Duodenal mucosa (tissue), 2 donors: Measurements from ENCODE around the gene INSYN2A.

Source experiments
- H3K27ac ChIP-seq: one replicate; pipeline ENCODE4 v1.7.0; 2013; ENCODE audit warnings: low read depth, low read length
- H3K27me3 ChIP-seq, 2 donors: one replicate each; pipeline ENCODE4 v1.7.0; 2013; ENCODE audit warnings: low read length in 2 of 2, control low read depth in 1 of 2; ENCODE audit not compliant: insufficient read depth in 2 of 2, control insufficient read depth in 1 of 2
- H3K36me3 ChIP-seq, 2 donors: one replicate each; pipeline ENCODE4 v1.7.0; 2013; ENCODE audit warnings: low read length in 2 of 2, control low read depth in 1 of 2; ENCODE audit not compliant: insufficient read depth in 2 of 2, control insufficient read depth in 1 of 2
- H3K4me1 ChIP-seq, 2 donors: one replicate each; pipeline ENCODE4 v1.7.0; 2013; ENCODE audit warnings: low read length in 2 of 2, control low read depth in 1 of 2; ENCODE audit not compliant: insufficient read depth in 2 of 2, control insufficient read depth in 1 of 2
- H3K4me3 ChIP-seq, 2 donors: one replicate each; pipeline ENCODE4 v1.7.0; 2013; ENCODE audit warnings: low read length in 2 of 2, low read depth in 1 of 2
- H3K9ac ChIP-seq, 2 donors: one replicate each; pipeline ENCODE4 v1.7.0; 2013; ENCODE audit warnings: low read length in 2 of 2, low read depth in 1 of 2
- H3K9me3 ChIP-seq, 2 donors: one replicate each; pipeline ENCODE4 v1.7.0; 2013; ENCODE audit warnings: low read length in 2 of 2, control low read depth in 1 of 2; ENCODE audit not compliant: control insufficient read depth in 1 of 2

Gene INSYN2A

DNA sequence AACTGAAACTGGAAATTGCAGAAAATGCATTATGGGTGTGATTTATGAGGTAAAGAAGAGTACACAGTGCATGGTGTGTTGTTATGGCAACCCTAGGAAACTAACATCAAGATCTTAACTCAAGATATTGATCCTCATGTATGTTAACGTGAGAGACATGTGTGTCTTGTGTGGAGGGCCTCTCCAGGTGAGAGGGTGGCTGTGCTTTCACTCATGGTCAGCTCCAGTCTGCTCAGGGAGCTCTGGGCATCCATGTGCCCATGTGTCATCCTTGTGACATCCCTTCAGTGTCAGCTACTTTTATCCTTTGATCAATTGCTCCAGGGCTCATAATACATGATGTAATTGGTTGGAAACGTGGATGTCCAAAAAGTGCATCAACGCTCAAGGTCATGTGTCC lies 24.9 kb upstream of the INSYN2A start:
- Histone ChIP-seq H3K4me3 (no peak overlapping the region), H3K4me1 (no peaks in the 10 kb centered on the region), H3K27me3 (no peaks in the 10 kb centered on the region), H3K36me3 (no peaks in the 10 kb centered on the region), H3K27ac (no peak overlapping the region), H3K9me3 (no peaks in the 10 kb centered on the region), H3K9ac (no peak overlapping the region)

DNA sequence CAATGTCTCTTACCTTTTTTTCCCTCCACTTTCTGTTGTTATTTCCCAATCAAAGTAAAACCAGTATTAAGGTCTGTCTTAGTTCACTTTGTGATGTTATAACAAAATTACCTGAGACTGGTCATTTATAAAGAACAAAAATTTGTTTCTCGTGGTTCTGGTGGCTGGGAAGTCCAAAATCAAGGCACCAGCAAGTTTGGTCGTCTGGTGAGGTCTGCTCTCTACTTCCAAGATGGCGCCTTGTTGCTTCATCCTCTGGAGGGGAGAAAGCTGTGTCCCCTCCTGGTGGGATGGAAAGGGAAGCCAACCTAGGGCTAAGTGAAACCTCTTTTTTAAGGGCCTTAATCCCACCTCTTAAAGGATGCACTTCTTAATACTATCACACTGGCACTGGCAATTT lies 22.3 kb upstream of the INSYN2A start:
- Histone ChIP-seq H3K27ac (no peak overlapping the region), H3K4me3 (no peak overlapping the region), H3K4me1 (no peaks in the 10 kb centered on the region), H3K27me3 (no peaks in the 10 kb centered on the region), H3K36me3 (no peaks in the 10 kb centered on the region), H3K9me3 (no peaks in the 10 kb centered on the region), H3K9ac (no peak overlapping the region)

DNA sequence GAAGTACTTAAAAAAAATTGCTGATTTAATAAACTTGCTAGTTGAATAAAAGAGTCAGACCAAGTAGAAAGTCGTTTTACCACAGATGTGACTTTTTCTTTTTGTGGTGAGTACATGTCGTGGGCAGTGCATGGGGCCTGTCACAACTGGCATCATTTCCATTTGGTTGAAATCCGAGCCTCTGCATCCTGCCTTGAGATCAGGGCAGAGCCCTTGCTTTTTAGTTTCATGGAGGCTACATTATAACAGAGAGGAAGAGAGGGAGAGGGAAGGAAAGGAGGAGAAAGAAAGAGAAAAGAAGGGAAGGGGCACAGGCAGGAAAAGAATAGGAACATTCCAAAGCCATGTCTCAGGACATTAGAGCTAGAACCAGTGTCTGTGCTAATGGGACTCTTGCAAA lies 20.4 kb upstream of the INSYN2A start:
- Histone ChIP-seq H3K9me3 (no peaks in the 10 kb centered on the region), H3K4me1 (no peaks in the 10 kb centered on the region), H3K4me3 (no peak overlapping the region), H3K27ac (no peak overlapping the region), H3K9ac (no peak overlapping the region), H3K27me3 (no peaks in the 10 kb centered on the region), H3K36me3 (no peaks in the 10 kb centered on the region)

DNA sequence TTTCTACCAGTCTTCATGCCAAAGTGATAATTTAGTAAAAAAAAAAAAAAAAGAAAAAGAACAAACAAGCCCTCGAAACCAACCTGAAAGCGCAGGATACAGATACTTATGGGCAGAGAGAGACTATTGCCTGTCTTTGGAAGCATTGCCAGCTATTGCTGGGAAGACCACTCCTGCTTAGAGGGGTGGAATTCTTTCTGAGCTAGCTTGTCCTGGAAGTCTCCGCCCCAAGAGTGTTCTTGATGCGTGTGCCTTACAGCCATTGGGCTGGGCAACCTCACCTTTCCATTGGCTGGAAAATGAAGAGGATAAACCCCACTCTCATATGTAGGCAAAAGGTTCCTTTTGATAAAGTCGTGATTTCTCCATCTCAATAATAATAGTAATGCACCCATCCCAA lies 19.9 kb upstream of the INSYN2A start:
- H3K9ac ChIP-seq = no peak overlapping the region
- no peaks in the 10 kb centered on the region for H3K9me3 ChIP-seq
- no peaks in the 10 kb centered on the region for H3K4me1 ChIP-seq
- H3K36me3 ChIP-seq = no peaks in the 10 kb centered on the region
- no peak overlapping the region for H3K27ac ChIP-seq
- H3K4me3 ChIP-seq = no peak overlapping the region
- H3K27me3 ChIP-seq = no peaks in the 10 kb centered on the region

DNA sequence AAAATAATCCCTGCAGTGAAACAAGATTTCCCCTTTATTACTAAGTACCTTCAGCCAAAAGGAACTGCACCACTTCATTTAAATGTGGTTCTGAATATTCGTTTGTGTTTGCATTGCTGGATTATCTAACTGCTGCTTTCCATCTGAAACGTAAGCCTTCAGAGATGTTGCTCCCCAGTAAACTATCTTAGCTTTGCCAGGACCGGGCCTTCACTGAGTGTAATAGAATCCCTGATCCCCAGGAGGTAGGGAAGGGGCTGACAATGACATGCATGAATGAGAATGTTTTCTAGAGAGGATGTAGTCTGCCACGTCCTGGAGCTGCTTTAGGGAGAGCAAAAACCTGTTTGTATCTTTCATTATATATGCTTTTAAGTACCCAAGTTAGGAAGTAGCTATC lies 19.5 kb upstream of the INSYN2A start:
- Histone ChIP-seq H3K9ac (no peak overlapping the region), H3K4me1 (no peaks in the 10 kb centered on the region), H3K27ac (no peak overlapping the region), H3K4me3 (no peak overlapping the region), H3K27me3 (no peaks in the 10 kb centered on the region), H3K9me3 (no peaks in the 10 kb centered on the region), H3K36me3 (no peaks in the 10 kb centered on the region)

DNA sequence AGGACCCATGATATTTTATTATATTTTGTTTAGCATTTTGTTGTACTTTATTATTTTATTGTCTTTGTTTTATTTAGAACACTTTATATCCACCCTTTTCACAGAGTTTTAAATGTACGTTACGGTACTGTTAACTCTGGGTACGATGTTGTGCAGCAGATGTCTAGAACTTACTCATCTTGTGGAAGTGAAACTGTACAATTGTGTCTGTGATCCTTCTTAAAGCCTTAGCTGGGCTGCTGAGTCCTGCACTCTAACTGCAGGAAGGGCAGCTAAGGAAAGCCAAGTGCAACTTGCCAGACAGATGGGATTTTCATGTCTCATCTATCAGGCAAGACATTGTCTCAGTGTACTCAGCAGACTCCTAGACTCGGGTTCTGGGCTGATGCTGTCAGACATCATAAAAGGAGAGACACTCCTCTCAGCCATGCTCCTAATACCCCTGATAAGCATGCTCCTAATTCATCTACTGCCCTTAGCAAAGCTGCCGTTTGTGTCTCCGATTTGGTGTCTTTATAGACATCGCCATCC lies 14.6 kb upstream of the INSYN2A start:
- H3K27me3 ChIP-seq = no peaks in the 10 kb centered on the region
- H3K36me3 ChIP-seq = no peaks in the 10 kb centered on the region
- H3K9ac ChIP-seq = no peak overlapping the region
- no peak overlapping the region for H3K27ac ChIP-seq
- H3K4me3 ChIP-seq = no peak overlapping the region
- no peaks in the 10 kb centered on the region for H3K4me1 ChIP-seq
- no peaks in the 10 kb centered on the region for H3K9me3 ChIP-seq

DNA sequence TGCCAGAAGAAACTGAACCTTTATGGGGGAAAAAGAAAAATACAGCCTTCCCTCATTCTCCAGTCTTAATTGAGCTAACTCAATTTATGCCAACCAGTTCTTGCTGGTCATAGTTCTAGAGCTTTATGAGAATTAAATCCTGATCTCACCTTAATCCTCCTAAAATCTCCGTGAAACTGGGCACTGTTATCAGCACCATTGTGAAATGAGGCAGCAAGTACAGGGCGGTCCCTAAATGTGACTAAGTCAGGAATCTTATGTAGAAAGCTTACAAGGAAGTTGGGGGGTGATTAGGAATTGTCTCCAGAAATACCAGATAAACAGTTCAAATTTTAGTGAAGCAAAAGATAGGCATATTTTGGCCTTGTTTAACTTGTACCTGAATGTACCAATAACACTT lies 10.7 kb upstream of the INSYN2A start:
- H3K9me3 ChIP-seq = no peaks in the 10 kb centered on the region
- no peak overlapping the region for H3K4me3 ChIP-seq
- H3K9ac ChIP-seq = no peak overlapping the region
- H3K36me3 ChIP-seq = no peaks in the 10 kb centered on the region
- no peak overlapping the region for H3K27ac ChIP-seq
- H3K4me1 ChIP-seq = no peaks in the 10 kb centered on the region
- H3K27me3 ChIP-seq = no peaks in the 10 kb centered on the region

DNA sequence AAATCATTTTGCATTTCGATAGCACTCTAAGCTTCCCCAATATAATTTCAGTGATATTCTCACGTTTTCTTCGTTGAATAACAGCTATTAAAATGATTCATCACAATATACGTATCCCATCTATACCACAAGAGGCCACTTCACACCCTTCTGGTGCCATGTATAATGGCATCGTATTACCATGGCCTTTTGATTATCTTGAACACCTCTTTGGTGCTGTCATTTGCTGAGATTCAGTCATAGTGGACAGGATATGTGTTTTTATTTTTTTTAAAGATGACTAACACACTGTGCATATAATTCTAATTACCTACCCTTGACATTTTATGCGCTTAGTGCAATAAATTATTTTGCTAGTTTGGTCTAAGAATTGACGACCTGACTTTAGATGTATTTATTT lies 6.7 kb upstream of the INSYN2A start:
- no peaks in the 10 kb centered on the region for H3K4me1 ChIP-seq
- H3K9me3 ChIP-seq = no peaks in the 10 kb centered on the region
- no peaks in the 10 kb centered on the region for H3K36me3 ChIP-seq
- no peak overlapping the region for H3K27ac ChIP-seq
- no peaks in the 10 kb centered on the region for H3K27me3 ChIP-seq
- H3K4me3 ChIP-seq = no peak overlapping the region
- no peak overlapping the region for H3K9ac ChIP-seq

DNA sequence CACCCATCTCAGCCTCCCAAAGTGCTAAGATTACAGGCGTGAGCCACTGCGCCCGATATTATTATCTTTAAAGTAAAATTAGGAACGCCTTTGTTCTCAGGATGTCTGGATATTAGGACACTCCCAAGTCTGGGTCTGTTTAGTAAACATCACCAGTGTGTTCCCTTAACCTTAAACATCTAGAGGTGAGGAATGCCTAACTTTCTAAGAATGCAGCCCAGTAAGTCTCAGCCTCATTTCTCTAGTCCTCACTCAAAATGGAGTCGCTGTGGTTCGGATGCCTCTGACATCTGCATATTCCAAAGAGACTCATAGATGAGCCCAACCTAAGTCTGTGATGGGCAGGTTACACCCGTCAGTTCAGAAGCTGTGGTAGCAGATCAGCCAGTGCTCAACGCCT lies 4.3 kb upstream of the INSYN2A start:
- no peak overlapping the region for H3K9ac ChIP-seq
- H3K9me3 ChIP-seq = no peaks in the 10 kb centered on the region
- H3K27ac ChIP-seq = no peak overlapping the region
- peaks cover 0 to 4% of the 10 kb centered on the region in 2 donors for H3K27me3 ChIP-seq
- H3K4me3 ChIP-seq = no peak overlapping the region
- H3K36me3 ChIP-seq = no peaks in the 10 kb centered on the region
- peaks cover 0 to 3% of the 10 kb centered on the region in 2 donors for H3K4me1 ChIP-seq

DNA sequence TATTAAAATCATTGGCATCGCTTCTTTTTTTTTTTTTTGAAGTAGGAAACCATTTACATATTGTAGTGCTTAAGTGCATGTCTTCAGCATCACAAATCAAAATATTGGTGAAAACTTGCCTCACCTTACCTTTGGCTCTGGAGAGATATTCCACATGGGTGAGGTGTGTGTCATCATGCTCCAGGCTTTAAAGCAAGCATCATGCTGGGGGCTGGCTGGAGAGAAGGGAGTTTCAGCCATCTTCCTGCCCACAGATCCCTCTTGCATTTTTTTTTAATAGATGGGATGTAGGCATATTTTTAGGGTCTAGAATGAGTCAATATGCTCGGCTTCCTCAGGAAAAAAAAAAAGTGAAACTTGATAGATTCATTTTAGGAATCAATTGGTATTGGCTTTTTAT lies 2.3 kb upstream of the INSYN2A start:
- H3K27ac ChIP-seq = no peak overlapping the region
- peaks cover 0 to 3% of the 10 kb centered on the region in 2 donors for H3K4me1 ChIP-seq
- no peak overlapping the region for H3K9ac ChIP-seq
- H3K27me3 ChIP-seq = peaks cover 11 to 22% of the 10 kb centered on the region in 2 donors
- H3K36me3 ChIP-seq = no peaks in the 10 kb centered on the region
- no peaks in the 10 kb centered on the region for H3K9me3 ChIP-seq
- no peak overlapping the region for H3K4me3 ChIP-seq

DNA sequence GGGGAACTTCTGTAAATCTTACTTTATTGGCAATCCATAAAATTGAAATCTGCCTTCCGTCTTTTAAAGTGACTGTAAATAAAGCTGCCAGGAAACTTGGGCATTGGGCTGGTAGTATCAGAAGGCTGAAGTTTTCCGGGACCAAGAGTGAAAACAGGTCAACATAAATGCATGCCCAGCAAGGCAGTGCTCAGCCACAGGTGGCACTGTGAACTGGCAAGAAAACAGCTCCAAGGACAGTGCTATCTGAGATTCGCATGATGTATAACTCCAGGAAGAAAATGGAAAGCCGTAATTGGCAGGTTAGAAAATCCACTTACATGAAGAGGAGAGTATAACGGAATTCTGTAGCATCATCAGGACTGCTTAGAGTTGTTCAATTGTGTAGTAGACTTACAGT lies 1.9 kb upstream of the INSYN2A start:
- H3K27ac ChIP-seq = no peak overlapping the region
- H3K4me3 ChIP-seq = no peak overlapping the region
- no peak overlapping the region for H3K9ac ChIP-seq
- peaks cover 0 to 3% of the 10 kb centered on the region in 2 donors for H3K4me1 ChIP-seq
- H3K27me3 ChIP-seq = peaks cover 12 to 22% of the 10 kb centered on the region in 2 donors
- no peaks in the 10 kb centered on the region for H3K9me3 ChIP-seq
- H3K36me3 ChIP-seq = no peaks in the 10 kb centered on the region
